CD4-positive, alpha-beta T cell treated with Interleukin-2 at 100 ng/mL for 4 hours (primary cell): ENCODE measurements around the gene ZNF584.
A peak's percentile ranks its signal among the peaks of the same experiment; 100 is the strongest.

ENCODE experiments used
- DNase-seq: peaks from one replicate; pipeline ENCODE4 v3.0.0-alpha.2; 2020; ENCODE audit warnings: low spot score

ZNF584 gene

GRCh38 chr19:58385891-58386575 lies 22.4 kb upstream of the ZNF584 start:
- DNase-seq, result no peak

GRCh38 chr19:58386576-58387337 lies 21.7 kb upstream of the ZNF584 start, which contains the start of gene RPS5:
RPS5 (plus strand) TSS chr19:58387269; CDS start chr19:58388138, 869 bp downstream.
- DNase-seq, result peak; percentile 98

GRCh38 chr19:58387338-58388174 lies 20.9 kb upstream of the ZNF584 start:
- DNase-seq, result no peak

GRCh38 chr19:58388175-58388526 lies 20.3 kb upstream of the ZNF584 start:
- no peak for DNase-seq

- no peak for DNase-seq
Observed at GRCh38 chr19:58392945-58393724, 15.3 kb upstream of the ZNF584 start.

GRCh38 chr19:58393725-58394033 lies 14.8 kb upstream of the ZNF584 start:
- DNase-seq, result no peak

- no peak for DNase-seq
Observed at GRCh38 chr19:58394821-58395219, 13.6 kb upstream of the ZNF584 start.

GRCh38 chr19:58395220-58395978 lies 13.1 kb upstream of the ZNF584 start, which contains the start of gene RNF225:
RNF225 (plus strand) TSS chr19:58395656; CDS start chr19:58396090, 434 bp downstream.
- no peak for DNase-seq

- DNase-seq, result no peak
Observed at GRCh38 chr19:58395979-58396627, 12.3 kb upstream of the ZNF584 start.

GRCh38 chr19:58396691-58397532 lies 11.5 kb upstream of the ZNF584 start:
- no peak for DNase-seq

GRCh38 chr19:58397533-58398037 lies 10.9 kb upstream of the ZNF584 start:
- DNase-seq, result no peak

- no peak for DNase-seq
Observed at GRCh38 chr19:58398087-58398486, 10.4 kb upstream of the ZNF584 start.

- DNase-seq, result no peak
Observed at GRCh38 chr19:58398545-58398944, 9.9 kb upstream of the ZNF584 start.

- no peak for DNase-seq
Observed at GRCh38 chr19:58399903-58400302, 8.5 kb upstream of the ZNF584 start.

GRCh38 chr19:58400316-58400915 lies 8.0 kb upstream of the ZNF584 start:
- DNase-seq, result no peak

- peak; percentile 100 for DNase-seq
Observed at GRCh38 chr19:58400916-58401839, 7.3 kb upstream of the ZNF584 start.

GRCh38 chr19:58401840-58402421 lies 6.5 kb upstream of the ZNF584 start:
- DNase-seq, result no peak
